HCT116 (cell line): ENCODE measurements around the gene PRKN. TPM values are rescaled to one million over a fixed set of nuclear protein-coding genes. Genes with fewer than 3 reads are reported as not detected.

Source experiments
- ATAC-seq: fragments of 200-7000 bp; cut with Tn5 transposase; 2 replicates; pipeline ENCODE4 v1.9.1; 2020; ENCODE audit warnings: mild to moderate bottlenecking, moderate library complexity
- BruUV-seq: library from RNA; stranded (reverse); fragments of 400-500 nt; replicated peaks from 2 replicates; lab custom pipeline; 2021; lab: Mats Ljungman, UMichigan
- CTCF ChIA-PET: fragments of 300-600 bp; sonication (Branson Sonifier 250); formaldehyde crosslinking; loops from one replicate; lab custom pipeline; 2021; ENCODE audit warnings: antibody characterized with exemption; lab: Charles Lee
- POLR2A ChIA-PET: fragments of 300-600, 350-600 bp; sonication (Branson Sonifier 250); formaldehyde crosslinking; loops from one replicate; lab custom pipeline; 2021; ENCODE audit warnings: antibody characterized with exemption; lab: Charles Lee
- RAD21 ChIA-PET, 2 experiments: fragments of 300-600 bp; sonication (Branson Sonifier 250); formaldehyde crosslinking; loops; one replicate each; lab custom pipeline; 2023; ENCODE audit warnings: low total read pairs in 2 of 2; ENCODE audit not compliant: uncharacterized antibody in 2 of 2, unreplicated experiment in 2 of 2, low non-redundant PET in 1 of 2; lab: Charles Lee
- DNase-seq: peaks from one replicate; pipeline ENCODE4 v3.0.0-alpha.2; 2010; ENCODE audit warnings: low read depth, low spot score
- H2AFZ ChIP-seq: fragments of 200-600 bp; shearing (Covaris generic), sonication (generic); 2 replicates; pipeline ENCODE4 v1.6.1; 2017; ENCODE audit warnings: low read depth, mixed run types, mixed read lengths, antibody characterized with exemption, low read length; ENCODE audit not compliant: poor library complexity, severe bottlenecking
- H3K27ac ChIP-seq: 2 replicates; pipeline ENCODE4 v1.5.1; 2012; ENCODE audit warnings: low read depth, low read length
- H3K27me3 ChIP-seq: fragments of 200-600 bp; sonication (generic); 2 replicates; pipeline ENCODE4 v1.6.1; 2016; ENCODE audit warnings: mixed run types, low read length, mixed read lengths; ENCODE audit not compliant: insufficient read depth
- H3K36me3 ChIP-seq, 2 experiments: fragments of 200-500 bp in 1 of 2; fragments of 200-600 bp in 1 of 2; sonication (Bioruptor generic) in 1 of 2; sonication (generic) in 1 of 2; 2 replicates each; pipeline versions ENCODE4 v1.5.1 to v1.6.1; 2014 to 2016; ENCODE audit warnings: low read length in 2 of 2, inconsistent platforms in 1 of 2, mixed read lengths in 1 of 2, mixed run types in 1 of 2; ENCODE audit not compliant: insufficient read depth in 2 of 2, control insufficient read depth in 1 of 2
- H3K4me1 ChIP-seq, 2 experiments: fragments of 200-600 bp in 1 of 2; sonication (generic) in 1 of 2; 2 replicates each; pipeline versions ENCODE4 v1.5.1 to v1.6.1; 2012 to 2017; ENCODE audit warnings: low read length in 2 of 2, inconsistent platforms in 1 of 2, mild to moderate bottlenecking in 1 of 2, mixed read lengths in 1 of 2, mixed run types in 1 of 2, moderate library complexity in 1 of 2; ENCODE audit not compliant: insufficient read depth in 2 of 2, control insufficient read depth in 1 of 2
- H3K4me2 ChIP-seq: fragments of 200-600 bp; sonication (generic); 2 replicates; pipeline ENCODE4 v1.6.1; 2017; ENCODE audit warnings: mixed run types, low read length, mixed read lengths
- H3K4me3 ChIP-seq, 2 experiments: fragments of 200-600 bp in 1 of 2; sonication (generic) in 1 of 2; replicated peaks in 1 of 2; 2 replicates each; pipeline ENCODE4 v1.5.1; 2011 to 2016; ENCODE audit warnings: low read length in 2 of 2, control low read depth in 1 of 2, low read depth in 1 of 2, mild to moderate bottlenecking in 1 of 2, mixed read lengths in 1 of 2, mixed run types in 1 of 2
- H3K79me2 ChIP-seq: fragments of 200-600 bp; sonication (generic); 2 replicates; pipeline ENCODE4 v1.6.1; 2017; ENCODE audit warnings: mild to moderate bottlenecking, mixed run types, low read length, moderate library complexity, mixed read lengths; ENCODE audit not compliant: insufficient read depth
- H3K9ac ChIP-seq: fragments of 200-600 bp; sonication (generic); 2 replicates; pipeline ENCODE4 v1.6.1; 2016; ENCODE audit warnings: low read length, mixed read lengths
- H3K9me2 ChIP-seq: fragments of 200-600 bp; sonication (generic), shearing (Covaris generic); 2 replicates; pipeline ENCODE4 v1.6.1; 2017; ENCODE audit warnings: mixed run types, mild to moderate bottlenecking, moderate library complexity; ENCODE audit not compliant: insufficient read depth
- H3K9me3 ChIP-seq, 2 experiments: fragments of 200-500 bp in 1 of 2; fragments of 200-600 bp in 1 of 2; sonication (Bioruptor generic) in 1 of 2; sonication (generic) in 1 of 2; 2 replicates each; pipeline ENCODE4 v1.6.1; 2014 to 2017; ENCODE audit warnings: low read length in 2 of 2, mixed read lengths in 2 of 2, inconsistent platforms in 1 of 2, low read depth in 1 of 2, mild to moderate bottlenecking in 1 of 2, mixed run types in 1 of 2, moderate library complexity in 1 of 2; ENCODE audit not compliant: control insufficient read depth in 1 of 2, insufficient read depth in 1 of 2
- H4K20me1 ChIP-seq: fragments of 200-600 bp; sonication (generic), shearing (Covaris generic); 2 replicates; pipeline ENCODE4 v1.6.1; 2017; ENCODE audit warnings: mixed run types, mild to moderate bottlenecking, moderate library complexity; ENCODE audit not compliant: insufficient read depth
- CBX3 ChIP-seq: IDR thresholded peaks from 2 replicates; pipeline ENCODE4 v1.6.1; 2012; ENCODE audit warnings: low read depth
- CTCF ChIP-seq, 3 experiments: fragments of 200-600 bp in 1 of 3; sonication (generic) in 1 of 3; IDR thresholded peaks in 2 of 3; conservative IDR thresholded peaks in 1 of 3; 2 replicates each; pipeline ENCODE4 v1.5.1; 2012 to 2017; ENCODE audit warnings: low read depth in 2 of 3, low read length in 2 of 3, antibody characterized with exemption in 1 of 3, borderline replicate concordance in 1 of 3, control low read depth in 1 of 3, mild to moderate bottlenecking in 1 of 3, mixed read lengths in 1 of 3, mixed run types in 1 of 3, moderate library complexity in 1 of 3; ENCODE audit not compliant: insufficient read depth in 1 of 3
- ELF1 ChIP-seq: IDR thresholded peaks from 2 replicates; pipeline ENCODE4 v1.6.1; 2012; ENCODE audit warnings: low read depth, borderline replicate concordance
- MAX ChIP-seq: IDR thresholded peaks from 2 replicates; pipeline ENCODE4 v1.6.1; 2012
- POLR2A ChIP-seq: IDR thresholded peaks from 2 replicates; pipeline ENCODE4 v1.7.0; 2011; ENCODE audit warnings: borderline replicate concordance; ENCODE audit not compliant: insufficient read depth, insufficient read length; ENCODE audit errors: extremely low read depth
- RAD21 ChIP-seq: IDR thresholded peaks from 2 replicates; pipeline ENCODE4 v1.6.1; 2012; ENCODE audit warnings: low read depth, mild to moderate bottlenecking
- REST ChIP-seq: IDR thresholded peaks from 2 replicates; pipeline ENCODE4 v1.6.1; 2012; ENCODE audit warnings: low read depth
- SP1 ChIP-seq: IDR thresholded peaks from 2 replicates; pipeline ENCODE4 v1.6.1; 2012; ENCODE audit warnings: low read depth
- SRF ChIP-seq: IDR thresholded peaks from 2 replicates; pipeline ENCODE4 v1.6.1; 2012; ENCODE audit warnings: low read depth
- YY1 ChIP-seq: IDR thresholded peaks from 2 replicates; pipeline ENCODE4 v1.6.1; 2011; ENCODE audit warnings: low read length, low read depth, moderate library complexity, mild to moderate bottlenecking; ENCODE audit not compliant: insufficient replicate concordance; ENCODE audit errors: extremely low read depth
- intact Hi-C: fragments of 100-400 bp; cut with micrococcal nuclease; formaldehyde crosslinking; loops from 2 replicates; pipeline ENCODE4 v1.10.0; 2022
- total RNA-seq: library from RNA; stranded (reverse); gene quantifications from one replicate; pipeline ENCODE4 v1.2.1, GENCODE V29; 2021; ENCODE audit not compliant: unreplicated experiment
- TF ChIP-seq, protein P1 (sequence below): IDR thresholded peaks from 2 replicates; pipeline ENCODE4 v1.6.1; 2011; ENCODE audit warnings: mild to moderate bottlenecking, low read length, moderate library complexity; ENCODE audit not compliant: insufficient replicate concordance; ENCODE audit errors: extremely low read depth

The PRKN gene
- total RNA-seq, 1 experiment from 2014 or later: 2.6 TPM

GRCh38 chr6:162639951-162640350 is 87.6 kb downstream of the PRKN start:
- Histone ChIP-seq H3K9ac (no peak overlapping the region), H3K27ac (no peak overlapping the region), H3K4me1 (no peaks in the 10 kb centered on the region), H3K27me3 (no peaks in the 10 kb centered on the region), H4K20me1 (no peaks in the 10 kb centered on the region), H3K9me2 (no peaks in the 10 kb centered on the region), H3K36me3 (no peaks in the 10 kb centered on the region; a peak in 1 of 4 replicates), H3K9me3 (no peaks in the 10 kb centered on the region), H3K4me3 (no peak overlapping the region), H2AFZ (no peak overlapping the region)
- ATAC-seq (no peak), DNase-seq (no peak)
- intact Hi-C loops: no loop called here
- BruUV-seq: no TSS peak
- POLR2A ChIA-PET: no interaction called here
- RAD21 ChIA-PET: no interaction called here
- TF ChIP-seq, protein P1, sequence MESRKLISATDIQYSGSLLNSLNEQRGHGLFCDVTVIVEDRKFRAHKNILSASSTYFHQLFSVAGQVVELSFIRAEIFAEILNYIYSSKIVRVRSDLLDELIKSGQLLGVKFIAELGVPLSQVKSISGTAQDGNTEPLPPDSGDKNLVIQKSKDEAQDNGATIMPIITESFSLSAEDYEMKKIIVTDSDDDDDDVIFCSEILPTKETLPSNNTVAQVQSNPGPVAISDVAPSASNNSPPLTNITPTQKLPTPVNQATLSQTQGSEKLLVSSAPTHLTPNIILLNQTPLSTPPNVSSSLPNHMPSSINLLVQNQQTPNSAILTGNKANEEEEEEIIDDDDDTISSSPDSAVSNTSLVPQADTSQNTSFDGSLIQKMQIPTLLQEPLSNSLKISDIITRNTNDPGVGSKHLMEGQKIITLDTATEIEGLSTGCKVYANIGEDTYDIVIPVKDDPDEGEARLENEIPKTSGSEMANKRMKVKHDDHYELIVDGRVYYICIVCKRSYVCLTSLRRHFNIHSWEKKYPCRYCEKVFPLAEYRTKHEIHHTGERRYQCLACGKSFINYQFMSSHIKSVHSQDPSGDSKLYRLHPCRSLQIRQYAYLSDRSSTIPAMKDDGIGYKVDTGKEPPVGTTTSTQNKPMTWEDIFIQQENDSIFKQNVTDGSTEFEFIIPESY: no peak
- TF ChIP-seq ELF1 (no peak), CBX3 (no peak), YY1 (no peak), SRF (no peak), MAX (no peak), POLR2A (no peak), SP1 (no peak), REST (no peak), CTCF (IDR thresholded peaks at IDR 0.05 in 2 of 3, conservative IDR thresholded peaks at IDR 0.05 in 1 of 3; ENCODE audit: borderline replicate concordance in 1 of 3, insufficient read depth in 1 of 3, low read depth in 2 of 3, low read length in 2 of 3) (no peak), RAD21 (no peak)
- TF ChIP-seq, all 23 proteins: peak for 0
- CTCF ChIA-PET: no interaction called here
- no peak overlapping the region for H3K4me2 ChIP-seq
- H3K79me2 ChIP-seq: no peaks in the 10 kb centered on the region
